GM12872 (cell line): Measurements from ENCODE around the gene ZYG11B.

Source experiments
- CTCF ChIP-seq: IDR thresholded peaks from 3 replicates; pipeline ENCODE4 v1.5.1; 2011; ENCODE audit warnings: low read depth, mild to moderate bottlenecking, low read length, moderate library complexity; ENCODE audit not compliant: insufficient read depth

ZYG11B gene

GRCh38 chr1:52752484-52752826 is 26.2 kb downstream of the ZYG11B start:
- TF ChIP-seq CTCF: no peak

- no peak for TF ChIP-seq CTCF
Observed at GRCh38 chr1:52753169-52753568, 26.9 kb downstream of the ZYG11B start.

- no peak for TF ChIP-seq CTCF
Observed at GRCh38 chr1:52756020-52756419, 29.8 kb downstream of the ZYG11B start.

- no peak for TF ChIP-seq CTCF
Observed at GRCh38 chr1:52759908-52760307, 33.7 kb downstream of the ZYG11B start.

GRCh38 chr1:52767596-52768280 is 41.5 kb downstream of the ZYG11B start:
- TF ChIP-seq CTCF: no peak

DNA sequence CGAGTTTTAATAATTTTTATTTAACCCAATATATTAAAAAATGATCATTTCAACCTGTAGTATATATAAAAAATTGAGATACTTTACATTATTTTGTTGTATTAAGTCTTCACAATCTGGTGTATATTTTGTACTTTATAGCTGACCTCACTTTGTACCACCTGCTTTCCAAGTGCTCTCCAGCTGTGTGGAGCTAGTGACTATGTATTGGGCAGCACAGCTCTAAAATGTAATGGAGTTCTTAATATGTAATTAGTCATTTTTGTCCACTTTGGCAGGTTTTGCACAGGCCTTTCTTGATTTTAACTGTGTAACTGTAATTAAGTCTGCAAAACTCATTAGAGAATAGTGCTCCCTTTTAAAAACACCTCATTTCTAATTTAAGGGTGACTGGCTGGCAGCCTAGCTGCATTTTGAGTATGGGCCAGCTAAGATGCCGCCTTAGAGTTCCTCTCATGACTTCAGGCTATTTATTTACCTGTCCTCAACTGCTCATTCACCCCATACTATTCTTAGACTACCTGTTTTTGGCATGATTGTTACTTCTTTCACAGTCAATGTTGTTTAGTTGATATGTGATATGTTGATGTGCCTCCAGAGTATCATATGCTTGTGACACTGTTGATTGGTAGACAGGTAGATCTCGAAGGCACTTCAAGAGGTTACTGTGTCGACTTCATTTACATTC is 43.2 kb downstream of the ZYG11B start:
- no peak for TF ChIP-seq CTCF

GRCh38 chr1:52771384-52771783 is 45.1 kb downstream of the ZYG11B start:
- TF ChIP-seq CTCF: no peak
